SK-MEL-5 (cell line): ENCODE measurements around the gene NPAP1. TPM values are rescaled to one million over a fixed set of nuclear protein-coding genes. Genes with fewer than 3 reads are reported as not detected.
"Not testable (repeated sequence)": the region's sequence is repeated elsewhere in the genome, so short reads cannot be mapped to it uniquely, and the experiment has no call there.

Experiments used
- DNase-seq: peaks from one replicate; pipeline ENCODE4 v3.0.0-alpha.2; 2016; ENCODE audit warnings: low read depth, low spot score
- in situ Hi-C: cut with HindIII; loops from 2 replicates; pipeline ENCODE4 v1.10.0; 2016; ENCODE audit warnings: low sequenced_read_pairs, high pct_unique_total_duplicates, low pct_unique_long_range_greater_than_20kb
- polyA plus RNA-seq, 2 experiments: library from polyadenylated mRNA; depleted of rRNA; stranded (reverse); fragments of >200 nt; gene quantifications; 2 replicates each; pipeline ENCODE4 v1.2.3, GENCODE V29; 2015
- total RNA-seq: library from RNA; depleted of rRNA; stranded (reverse); fragments of >200 nt; shearing (Covaris generic); gene quantifications from 2 replicates; pipeline ENCODE4 v1.2.3, GENCODE V29; 2014; rRNA removed

The NPAP1 gene
- total RNA-seq: not detected in 2 replicates
- not detected in 2 replicates for polyA plus RNA-seq (2015; cell fraction: cytosol; rRNA removed)
- polyA plus RNA-seq (2015; cell fraction: nucleus; rRNA removed): not detected in 2 replicates

GRCh38 chr15:24675332-24676144 lies at the start of gene NPAP1:
Gene NPAP1, plus strand, starts transcription at chr15:24675775. Its CDS starts 93 bp downstream, at chr15:24675868.
- no peak for DNase-seq
- in situ Hi-C loops: no loop called here

- in situ Hi-C loops: no loop called here
- DNase-seq: no peak
Measured at GRCh38 chr15:24627443-24627842, 48.1 kb upstream of the NPAP1 start.

GRCh38 chr15:24633082-24633481 lies 42.5 kb upstream of the NPAP1 start:
- in situ Hi-C loops: no loop called here
- DNase-seq: no peak

GRCh38 chr15:24639412-24639811 lies 36.2 kb upstream of the NPAP1 start:
- in situ Hi-C loops, DNase-seq: not testable (repeated sequence)

- in situ Hi-C loops: no loop called here
- DNase-seq: no peak
Measured at GRCh38 chr15:24645627-24646026, 29.9 kb upstream of the NPAP1 start.

GRCh38 chr15:24659622-24660021 lies 16.0 kb upstream of the NPAP1 start:
- in situ Hi-C loops: no loop called here
- no peak for DNase-seq

GRCh38 chr15:24662991-24663390 lies 12.6 kb upstream of the NPAP1 start:
- DNase-seq: no peak

GRCh38 chr15:24676431-24676830 lies 856 bp downstream of the NPAP1 start:
- DNase-seq: no peak
- in situ Hi-C loops: no loop called here

More at GRCh38 chr15:24662991-24663390, 12.6 kb upstream of the NPAP1 start:
- in situ Hi-C loops: no loop called here

- no peak for DNase-seq
- in situ Hi-C loops: no loop called here
Measured at GRCh38 chr15:24678485-24678884, 2.9 kb downstream of the NPAP1 start.

- DNase-seq: no peak
- in situ Hi-C loops: no loop called here
Measured at GRCh38 chr15:24682002-24682401, 6.4 kb downstream of the NPAP1 start.

GRCh38 chr15:24682905-24683304 lies 7.3 kb downstream of the NPAP1 start:
- in situ Hi-C loops, DNase-seq: not testable (repeated sequence)

- in situ Hi-C loops: no loop called here
- DNase-seq: no peak
Measured at GRCh38 chr15:24683736-24684135, 8.2 kb downstream of the NPAP1 start.

GRCh38 chr15:24684313-24684712 lies 8.7 kb downstream of the NPAP1 start:
- in situ Hi-C loops: no loop called here
- DNase-seq: no peak

GRCh38 chr15:24696201-24696600 lies 20.6 kb downstream of the NPAP1 start:
- in situ Hi-C loops: no loop called here
- DNase-seq: no peak

GRCh38 chr15:24696842-24697241 lies 21.3 kb downstream of the NPAP1 start:
- in situ Hi-C loops: no loop called here
- DNase-seq: no peak

GRCh38 chr15:24718289-24719082 lies 42.9 kb downstream of the NPAP1 start:
- in situ Hi-C loops: no loop called here
- no peak for DNase-seq

- DNase-seq: no peak
- in situ Hi-C loops: no loop called here
Measured at GRCh38 chr15:24729760-24730159, 54.2 kb downstream of the NPAP1 start.
